Measurements from ENCODE around the gene PLA2G12A.

Gene PLA2G12A

DNA sequence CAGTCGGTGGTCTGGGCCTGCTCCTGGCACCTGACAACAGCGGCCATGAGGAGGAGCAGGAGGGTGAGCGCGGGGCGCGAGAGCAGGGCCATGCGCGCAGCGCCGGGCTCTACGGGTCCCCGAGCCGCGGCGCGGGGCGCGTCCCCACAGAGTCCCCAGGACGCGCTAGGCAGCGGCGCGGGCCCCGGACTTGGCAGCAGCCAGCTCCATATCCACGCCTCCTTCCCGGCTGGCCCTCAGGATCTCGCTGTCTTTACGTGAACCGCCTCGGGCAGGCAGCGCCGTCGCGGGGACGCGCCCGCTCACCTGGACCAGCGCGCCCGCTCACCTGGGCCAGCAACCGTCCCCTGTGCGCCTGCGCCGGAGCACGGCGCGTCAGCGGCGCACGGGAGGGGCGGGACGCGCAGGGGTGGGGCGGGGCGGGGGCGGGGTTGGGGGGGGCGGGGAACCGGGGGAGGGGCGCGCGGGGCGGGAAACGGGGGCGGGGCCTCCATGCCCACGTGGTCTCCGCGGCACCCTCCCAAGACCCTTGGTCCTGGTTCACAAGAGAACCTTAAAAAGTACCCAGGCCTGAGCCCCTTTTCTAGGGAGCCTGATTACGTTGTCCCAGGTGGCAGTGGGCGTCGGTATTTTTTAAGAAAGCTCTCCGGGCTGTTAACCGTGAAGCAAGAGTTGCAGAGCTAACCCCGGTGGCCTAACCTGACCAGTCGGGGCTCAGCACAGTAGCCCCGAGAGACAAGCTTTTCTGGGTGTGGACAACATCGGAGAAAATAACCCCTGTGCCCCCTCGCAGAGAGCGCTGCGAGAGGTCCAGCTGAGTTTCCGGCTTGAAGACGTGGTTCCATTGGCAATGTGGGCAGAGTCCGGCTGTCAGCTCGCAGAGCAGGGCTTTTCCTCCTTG, at the start of gene PLA2G12A:
Gene PLA2G12A, minus strand, starts transcription at position 353 of the 901 bp plus-strand sequence. Its CDS starts 261 bp downstream, at position 92.
- peak; percentile 94 for DNase-seq (ENCODE audit: low spot score)
- in situ Hi-C loops (cut with MboI; ENCODE audit: low pct_unique_long_range_greater_than_20kb, low sequenced_read_pairs, unreplicated experiment): no loop called here
- TF ChIP-seq, protein P1, sequence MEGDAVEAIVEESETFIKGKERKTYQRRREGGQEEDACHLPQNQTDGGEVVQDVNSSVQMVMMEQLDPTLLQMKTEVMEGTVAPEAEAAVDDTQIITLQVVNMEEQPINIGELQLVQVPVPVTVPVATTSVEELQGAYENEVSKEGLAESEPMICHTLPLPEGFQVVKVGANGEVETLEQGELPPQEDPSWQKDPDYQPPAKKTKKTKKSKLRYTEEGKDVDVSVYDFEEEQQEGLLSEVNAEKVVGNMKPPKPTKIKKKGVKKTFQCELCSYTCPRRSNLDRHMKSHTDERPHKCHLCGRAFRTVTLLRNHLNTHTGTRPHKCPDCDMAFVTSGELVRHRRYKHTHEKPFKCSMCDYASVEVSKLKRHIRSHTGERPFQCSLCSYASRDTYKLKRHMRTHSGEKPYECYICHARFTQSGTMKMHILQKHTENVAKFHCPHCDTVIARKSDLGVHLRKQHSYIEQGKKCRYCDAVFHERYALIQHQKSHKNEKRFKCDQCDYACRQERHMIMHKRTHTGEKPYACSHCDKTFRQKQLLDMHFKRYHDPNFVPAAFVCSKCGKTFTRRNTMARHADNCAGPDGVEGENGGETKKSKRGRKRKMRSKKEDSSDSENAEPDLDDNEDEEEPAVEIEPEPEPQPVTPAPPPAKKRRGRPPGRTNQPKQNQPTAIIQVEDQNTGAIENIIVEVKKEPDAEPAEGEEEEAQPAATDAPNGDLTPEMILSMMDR (IDR thresholded peaks at IDR 0.05; ENCODE audit: extremely low read depth, insufficient read depth, missing control alignments): no peak

DNA sequence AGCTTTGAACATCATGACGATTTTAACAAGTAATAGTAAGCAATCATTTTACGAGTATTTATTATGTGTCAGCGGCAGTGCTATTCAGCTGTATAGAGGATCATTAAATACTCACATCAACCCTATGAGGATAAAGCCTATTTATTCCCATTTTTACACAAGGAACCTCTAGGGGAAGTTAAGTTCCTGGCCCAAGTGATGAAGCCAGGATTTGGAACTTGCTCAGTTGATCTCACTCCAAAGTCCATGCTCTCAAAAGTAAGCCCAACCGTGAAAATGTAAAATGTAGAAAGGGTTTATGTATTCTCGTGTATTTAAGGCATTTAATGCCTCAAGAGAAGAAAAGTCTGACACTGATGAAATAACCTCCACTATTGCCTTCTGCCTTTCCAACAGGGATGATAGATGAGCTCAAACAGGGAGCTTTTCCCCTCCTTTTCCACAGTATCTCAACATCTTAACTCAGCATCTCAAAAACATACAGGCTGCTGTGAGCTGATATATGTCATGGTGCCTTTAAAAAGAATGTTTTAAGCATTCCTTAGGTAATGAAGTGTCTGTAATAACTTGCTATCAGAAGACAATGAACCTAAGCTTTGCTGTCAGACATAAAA, 35.0 kb upstream of the PLA2G12A start:
- TF ChIP-seq, protein P1 (IDR thresholded peaks at IDR 0.05; ENCODE audit: extremely low read depth, insufficient read depth, missing control alignments): no peak
- in situ Hi-C loops (cut with MboI; ENCODE audit: low pct_unique_long_range_greater_than_20kb, low sequenced_read_pairs, unreplicated experiment): no loop called here
- no peak for DNase-seq (ENCODE audit: low spot score)

GRCh38 chr4:109764376-109764775, 34.5 kb upstream of the PLA2G12A start:
- in situ Hi-C loops (cut with MboI; ENCODE audit: low pct_unique_long_range_greater_than_20kb, low sequenced_read_pairs, unreplicated experiment): no loop called here
- TF ChIP-seq, protein P1 (IDR thresholded peaks at IDR 0.05; ENCODE audit: extremely low read depth, insufficient read depth, missing control alignments): no peak
- DNase-seq (ENCODE audit: low spot score): no peak

GRCh38 chr4:109760682-109761081, 30.8 kb upstream of the PLA2G12A start:
- DNase-seq (ENCODE audit: low spot score): no peak
- in situ Hi-C loops (cut with MboI; ENCODE audit: low pct_unique_long_range_greater_than_20kb, low sequenced_read_pairs, unreplicated experiment): no loop called here
- TF ChIP-seq, protein P1 (IDR thresholded peaks at IDR 0.05; ENCODE audit: extremely low read depth, insufficient read depth, missing control alignments): no peak

GRCh38 chr4:109755656-109756055, 25.8 kb upstream of the PLA2G12A start:
- no peak for DNase-seq (ENCODE audit: low spot score)
- in situ Hi-C loops (cut with MboI; ENCODE audit: low pct_unique_long_range_greater_than_20kb, low sequenced_read_pairs, unreplicated experiment): no loop called here

GRCh38 chr4:109754093-109754857, 24.4 kb upstream of the PLA2G12A start:
- TF ChIP-seq, protein P1 (IDR thresholded peaks at IDR 0.05; ENCODE audit: extremely low read depth, insufficient read depth, missing control alignments): no peak
- in situ Hi-C loops (cut with MboI; ENCODE audit: low pct_unique_long_range_greater_than_20kb, low sequenced_read_pairs, unreplicated experiment): no loop called here
- no peak for DNase-seq (ENCODE audit: low spot score)

More at GRCh38 chr4:109755656-109756055, 25.8 kb upstream of the PLA2G12A start:
- TF ChIP-seq, protein P1 (IDR thresholded peaks at IDR 0.05; ENCODE audit: extremely low read depth, insufficient read depth, missing control alignments): no peak
